HUES48 (cell line): ENCODE measurements around the gene NTMT1.

Experiments used
- H3K27ac ChIP-seq: one replicate; pipeline ENCODE4 v1.7.0; 2013; ENCODE audit warnings: low read depth, low read length, inconsistent platforms
- H3K27me3 ChIP-seq: 2 replicates; pipeline ENCODE4 v1.6.1; 2013; ENCODE audit warnings: mild to moderate bottlenecking, low read length; ENCODE audit not compliant: control insufficient read depth, insufficient read depth
- H3K36me3 ChIP-seq: 2 replicates; pipeline ENCODE4 v1.6.1; 2013; ENCODE audit warnings: low read length; ENCODE audit not compliant: control insufficient read depth, insufficient read depth
- H3K4me1 ChIP-seq: 2 replicates; pipeline ENCODE4 v1.6.1; 2013; ENCODE audit warnings: mild to moderate bottlenecking, low read length; ENCODE audit not compliant: control insufficient read depth, insufficient read depth
- H3K4me3 ChIP-seq: 2 replicates; pipeline ENCODE4 v1.5.1; 2013; ENCODE audit warnings: mild to moderate bottlenecking, low read depth, low read length
- H3K9ac ChIP-seq: 2 replicates; pipeline ENCODE4 v1.6.1; 2013; ENCODE audit warnings: mild to moderate bottlenecking, low read depth, low read length, moderate library complexity
- H3K9me3 ChIP-seq: 2 replicates; pipeline ENCODE4 v1.6.1; 2013; ENCODE audit warnings: low read length; ENCODE audit not compliant: control insufficient read depth, insufficient read depth

NTMT1 gene

DNA sequence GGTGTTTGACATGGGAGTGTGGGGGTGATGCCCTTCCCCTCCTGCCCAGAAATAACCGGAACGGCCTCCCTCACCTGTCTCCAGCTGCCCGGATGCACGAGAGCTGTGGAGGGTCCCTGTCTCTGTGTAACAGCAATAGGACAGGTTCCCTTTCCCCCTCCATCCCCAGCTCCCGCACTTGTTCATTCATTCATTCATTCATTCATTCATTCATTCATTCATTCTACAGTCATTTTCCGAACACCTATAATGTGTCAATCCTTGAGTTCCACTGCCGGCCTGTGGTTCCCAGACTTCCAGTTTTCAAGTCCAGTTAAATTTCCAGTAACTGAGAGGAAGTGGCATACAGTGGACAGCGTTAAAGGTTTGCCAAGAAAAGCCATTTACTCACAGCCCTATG lies 46.7 kb downstream of the NTMT1 start:
- no peaks in the 10 kb centered on the region for H3K27me3 ChIP-seq
- H3K9me3 ChIP-seq = no peaks in the 10 kb centered on the region
- no peak overlapping the region for H3K4me3 ChIP-seq

DNA sequence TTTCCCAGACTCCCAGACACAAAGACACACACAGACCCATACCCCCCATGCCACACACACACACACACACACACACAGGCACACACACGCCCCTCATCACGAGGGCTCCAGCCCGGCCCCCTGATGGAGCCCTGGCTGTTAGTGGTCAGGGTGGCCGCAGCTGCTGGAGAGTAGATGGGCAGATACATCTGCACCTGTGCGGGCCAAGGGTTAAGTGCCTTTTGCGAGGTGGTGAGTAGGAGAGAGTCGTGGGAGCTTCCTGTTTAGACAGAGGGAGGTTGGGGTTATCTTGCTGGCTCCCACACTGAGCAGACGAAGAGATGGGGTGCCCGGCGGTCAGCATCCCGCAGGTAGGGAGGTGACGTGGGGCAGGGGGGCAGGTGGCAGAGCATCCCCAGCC lies 47.6 kb downstream of the NTMT1 start:
- no peaks in the 10 kb centered on the region for H3K36me3 ChIP-seq
- no peaks in the 10 kb centered on the region for H3K9me3 ChIP-seq
- H3K4me1 ChIP-seq = peaks cover 7% of the 10 kb centered on the region; the same call in 1 of the 2 replicates
- H3K4me3 ChIP-seq = no peak overlapping the region
- H3K27me3 ChIP-seq = no peaks in the 10 kb centered on the region
- no peak overlapping the region for H3K9ac ChIP-seq
- H3K27ac ChIP-seq = no peak overlapping the region

More for the DNA sequence above, 46.7 kb downstream of the NTMT1 start:
- Histone ChIP-seq H3K9ac (no peak overlapping the region), H3K4me1 (peaks cover 7% of the 10 kb centered on the region; the same call in 1 of the 2 replicates), H3K36me3 (no peaks in the 10 kb centered on the region), H3K27ac (no peak overlapping the region)

DNA sequence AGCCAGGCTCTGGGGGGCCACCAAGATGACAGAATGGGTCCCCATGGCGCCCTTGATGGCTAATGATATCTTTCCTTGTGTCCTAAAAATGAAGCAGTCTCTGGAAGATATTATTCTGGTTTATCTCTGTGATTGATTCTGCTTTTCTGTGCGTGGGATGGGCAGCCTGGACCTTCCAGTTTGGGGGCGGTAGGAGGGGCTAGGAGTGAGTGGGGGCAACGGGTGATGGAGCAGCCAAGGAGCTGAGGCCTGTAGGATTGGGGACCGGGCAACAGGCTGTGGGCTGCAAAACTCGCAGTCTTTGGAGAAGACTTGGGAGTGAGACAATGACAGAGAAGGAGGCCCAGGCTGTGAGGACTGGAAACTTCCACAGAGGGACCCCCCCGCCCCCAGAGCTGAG lies 48.3 kb downstream of the NTMT1 start:
- Histone ChIP-seq H3K9me3 (no peaks in the 10 kb centered on the region), H3K4me1 (peaks cover 7% of the 10 kb centered on the region; the same call in 1 of the 2 replicates), H3K9ac (no peak overlapping the region), H3K4me3 (no peak overlapping the region), H3K36me3 (no peaks in the 10 kb centered on the region), H3K27me3 (no peaks in the 10 kb centered on the region), H3K27ac (no peak overlapping the region)

DNA sequence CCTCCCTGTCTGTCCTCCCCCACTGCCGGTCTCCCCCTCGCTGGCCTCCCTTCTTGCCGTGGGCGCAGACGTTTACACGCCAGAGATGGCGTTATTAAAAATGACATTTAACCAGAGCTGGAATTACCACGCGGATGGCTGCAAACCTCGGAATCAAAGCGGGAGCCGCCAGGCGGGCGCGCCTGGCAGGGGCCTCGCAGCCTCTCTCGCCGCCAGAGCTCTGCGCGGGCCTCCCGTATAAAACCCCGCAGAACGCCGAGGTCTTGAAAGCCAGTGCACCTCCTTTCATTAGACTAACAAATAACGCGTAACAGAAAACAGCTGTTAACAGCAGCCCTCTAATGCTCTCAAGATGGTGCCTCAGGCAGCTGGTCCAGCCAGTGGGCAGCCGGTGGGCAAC lies 49.7 kb downstream of the NTMT1 start:
- H3K27ac ChIP-seq = no peak overlapping the region
- H3K4me1 ChIP-seq = peaks cover 3% of the 10 kb centered on the region; the same call in 1 of the 2 replicates
- H3K27me3 ChIP-seq = no peaks in the 10 kb centered on the region
- H3K4me3 ChIP-seq = no peak overlapping the region
- H3K9ac ChIP-seq = no peak overlapping the region
- no peaks in the 10 kb centered on the region for H3K9me3 ChIP-seq
- H3K36me3 ChIP-seq = no peaks in the 10 kb centered on the region

DNA sequence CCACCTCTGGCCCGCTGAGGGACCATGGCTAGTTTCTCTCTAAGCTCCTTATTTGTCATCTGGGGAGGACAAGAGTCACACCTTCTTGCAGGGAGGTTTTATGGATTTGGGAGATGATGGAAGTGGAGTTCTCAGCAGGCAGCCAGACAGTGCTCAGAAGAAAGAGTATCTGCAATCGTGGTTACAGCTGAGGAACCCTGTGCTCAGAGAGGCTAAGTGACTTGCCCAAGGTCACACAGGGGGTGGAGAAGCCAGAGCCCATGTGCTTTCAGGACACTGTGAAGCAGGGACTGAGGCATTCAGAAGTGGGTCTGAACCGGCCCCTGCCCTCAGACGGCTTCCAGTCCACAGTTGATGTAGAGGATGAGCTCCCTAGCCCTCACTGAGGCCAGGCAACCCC lies 50.3 kb downstream of the NTMT1 start:
- H3K4me1 ChIP-seq = peaks cover 3% of the 10 kb centered on the region; the same call in 1 of the 2 replicates
- no peak overlapping the region for H3K9ac ChIP-seq
- no peak overlapping the region for H3K27ac ChIP-seq
- H3K4me3 ChIP-seq = no peak overlapping the region
- H3K36me3 ChIP-seq = no peaks in the 10 kb centered on the region
- no peaks in the 10 kb centered on the region for H3K9me3 ChIP-seq
- H3K27me3 ChIP-seq = no peaks in the 10 kb centered on the region

DNA sequence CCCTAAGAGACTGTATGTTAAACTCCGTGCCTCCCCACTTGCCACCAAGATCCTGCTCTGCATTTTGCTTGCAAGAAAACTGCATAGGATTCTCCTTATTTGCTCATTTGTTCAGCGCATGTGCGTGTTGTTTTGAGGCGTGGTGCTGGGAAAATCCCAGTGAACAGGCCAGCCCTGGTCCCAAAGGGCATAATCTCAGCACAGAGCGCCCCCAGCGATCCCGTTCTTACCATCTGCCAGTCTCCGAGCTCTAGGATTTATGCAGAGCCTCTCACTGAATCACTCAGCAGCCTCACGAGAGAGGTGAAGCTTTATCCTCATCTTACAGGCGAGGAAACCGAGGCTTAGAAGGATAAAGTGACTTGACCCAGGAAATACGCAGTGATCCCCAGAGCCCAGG lies 51.0 kb downstream of the NTMT1 start:
- H3K4me3 ChIP-seq = no peak overlapping the region
- H3K27ac ChIP-seq = no peak overlapping the region
- no peaks in the 10 kb centered on the region for H3K27me3 ChIP-seq

DNA sequence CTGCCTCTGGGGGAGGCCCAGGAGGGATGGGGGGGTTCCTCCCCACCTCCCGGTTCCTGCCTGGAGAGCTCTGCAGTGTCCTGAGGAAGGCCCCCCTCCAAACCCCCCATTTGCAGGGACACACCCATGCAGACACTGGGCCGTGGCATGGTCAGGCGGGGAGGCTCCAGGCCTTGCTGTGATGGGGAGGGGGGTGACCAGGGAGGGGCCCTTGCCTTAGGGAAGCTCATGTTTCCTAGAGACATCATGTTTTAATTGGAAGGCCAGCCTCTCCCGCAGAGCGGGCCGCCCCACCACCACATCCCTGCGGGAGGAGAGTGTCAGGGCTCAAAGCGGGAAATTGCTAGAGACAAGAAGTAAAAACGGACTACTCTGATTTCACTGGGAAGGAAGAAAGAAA lies 51.5 kb downstream of the NTMT1 start:
- Histone ChIP-seq H3K9ac (no peak overlapping the region), H3K36me3 (no peaks in the 10 kb centered on the region), H3K27me3 (no peaks in the 10 kb centered on the region), H3K4me3 (no peak overlapping the region), H3K9me3 (no peaks in the 10 kb centered on the region), H3K4me1 (peaks cover 3% of the 10 kb centered on the region; the same call in 1 of the 2 replicates), H3K27ac (no peak overlapping the region)

More for the DNA sequence above, 51.0 kb downstream of the NTMT1 start:
- Histone ChIP-seq H3K9ac (no peak overlapping the region), H3K9me3 (no peaks in the 10 kb centered on the region), H3K4me1 (peaks cover 3% of the 10 kb centered on the region; the same call in 1 of the 2 replicates), H3K36me3 (no peaks in the 10 kb centered on the region)

DNA sequence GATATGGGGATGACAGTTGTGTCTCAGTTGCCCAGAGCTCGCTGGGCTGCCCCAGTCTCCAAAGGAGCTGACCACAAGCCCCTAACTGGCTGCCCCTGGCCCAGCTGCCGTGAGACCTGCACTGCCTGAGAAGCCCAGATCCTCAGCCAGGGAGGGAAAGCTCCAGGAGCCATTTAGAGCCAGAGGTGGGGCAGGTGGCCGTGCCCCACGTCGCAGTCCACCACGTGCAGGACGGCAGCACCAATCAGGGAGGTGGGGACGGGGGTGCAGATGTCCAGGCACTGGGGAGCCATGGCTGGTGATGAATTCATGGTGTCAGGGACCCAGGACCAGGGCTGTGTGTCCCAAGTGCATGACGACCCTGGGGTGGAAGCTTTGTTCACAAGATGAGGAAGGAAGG lies 52.9 kb downstream of the NTMT1 start:
- Histone ChIP-seq H3K4me1 (peaks cover 3% of the 10 kb centered on the region; the same call in 1 of the 2 replicates), H3K9me3 (no peaks in the 10 kb centered on the region), H3K4me3 (no peak overlapping the region), H3K9ac (no peak overlapping the region), H3K36me3 (no peaks in the 10 kb centered on the region), H3K27ac (no peak overlapping the region), H3K27me3 (no peaks in the 10 kb centered on the region)

DNA sequence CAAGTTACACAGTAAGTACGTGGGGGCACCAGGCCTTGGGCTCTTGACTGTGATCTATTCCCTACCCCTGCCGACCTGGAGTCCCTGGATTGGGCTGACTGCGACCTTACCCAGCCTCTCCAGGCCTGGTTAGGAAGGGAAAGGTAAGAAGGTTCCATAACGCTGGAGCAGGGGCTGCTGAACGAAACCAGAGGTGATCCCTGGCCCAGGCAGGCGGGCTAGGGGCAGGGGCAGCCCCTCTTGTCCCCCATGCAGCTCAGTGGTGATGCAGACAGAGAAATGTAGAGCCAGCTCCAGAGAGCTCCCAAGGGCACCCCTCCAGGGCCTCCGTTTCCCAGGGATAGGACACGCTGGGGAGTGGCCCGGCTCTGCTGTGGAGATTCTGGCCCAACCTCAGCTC lies 53.6 kb downstream of the NTMT1 start:
- peaks cover 3% of the 10 kb centered on the region; the same call in 1 of the 2 replicates for H3K4me1 ChIP-seq
- no peak overlapping the region for H3K27ac ChIP-seq
- no peak overlapping the region for H3K9ac ChIP-seq
- H3K9me3 ChIP-seq = no peaks in the 10 kb centered on the region
- H3K4me3 ChIP-seq = no peak overlapping the region
- no peaks in the 10 kb centered on the region for H3K27me3 ChIP-seq
- H3K36me3 ChIP-seq = no peaks in the 10 kb centered on the region

DNA sequence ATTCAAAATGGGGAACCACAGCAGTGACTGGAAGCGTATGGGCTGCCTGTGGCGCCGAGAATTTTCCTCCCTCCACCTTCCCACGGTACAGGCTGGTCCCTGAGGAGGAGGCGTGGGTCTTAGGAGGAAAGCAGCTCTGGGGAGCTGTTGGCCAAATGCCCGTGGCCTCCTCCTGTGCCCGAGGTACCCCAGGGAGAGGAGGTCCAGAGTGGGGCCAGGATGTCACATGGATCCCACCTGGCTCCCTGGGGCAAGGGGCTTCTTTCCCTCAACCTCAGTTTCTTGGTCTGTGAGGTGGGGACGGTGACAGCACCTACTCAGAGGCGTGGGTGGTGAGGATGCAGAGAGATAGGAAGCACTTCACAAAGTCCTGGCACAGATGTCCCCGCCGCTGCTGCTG lies 56.0 kb downstream of the NTMT1 start:
- Histone ChIP-seq H3K27me3 (no peaks in the 10 kb centered on the region), H3K9me3 (no peaks in the 10 kb centered on the region), H3K4me3 (no peak overlapping the region), H3K36me3 (no peaks in the 10 kb centered on the region), H3K4me1 (peaks cover 3% of the 10 kb centered on the region; the same call in 1 of the 2 replicates), H3K9ac (no peak overlapping the region), H3K27ac (no peak overlapping the region)

DNA sequence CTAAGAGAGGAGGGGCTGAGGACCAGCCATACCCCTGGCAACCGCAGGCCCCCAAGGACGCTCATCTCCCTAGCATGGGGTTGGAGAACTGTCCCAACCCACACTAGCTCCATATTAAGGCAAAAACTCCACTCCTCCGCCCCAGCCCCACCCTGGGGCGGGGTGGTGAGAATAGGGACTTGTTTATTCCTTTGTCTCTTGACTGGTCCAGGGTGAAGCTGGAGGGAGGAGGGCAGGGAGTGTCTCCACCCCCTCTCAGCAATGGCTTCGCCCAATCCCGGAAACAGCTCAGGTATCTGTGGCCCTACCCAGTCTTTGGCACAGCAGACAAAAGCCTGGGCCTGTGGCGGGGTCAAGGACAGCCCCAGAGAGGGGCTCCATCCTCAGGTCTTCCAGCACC lies 56.4 kb downstream of the NTMT1 start:
- no peak overlapping the region for H3K9ac ChIP-seq
- no peaks in the 10 kb centered on the region for H3K9me3 ChIP-seq
- no peaks in the 10 kb centered on the region for H3K36me3 ChIP-seq
- no peaks in the 10 kb centered on the region for H3K27me3 ChIP-seq
- peaks cover under 1% of the 10 kb centered on the region; the same call in 1 of the 2 replicates for H3K4me1 ChIP-seq
- no peak overlapping the region for H3K27ac ChIP-seq
- no peak overlapping the region for H3K4me3 ChIP-seq
